Measurements from ENCODE around the gene ATP7B. TPM values are rescaled to one million over a fixed set of nuclear protein-coding genes. Genes with fewer than 3 reads are reported as not detected.
A peak's percentile ranks its signal among the peaks of the same experiment; 100 is the strongest.

Gene ATP7B
- total RNA-seq, 1 experiment from 2014 or later, result 11.6 TPM

GRCh38 chr13:51937320-51938290, 73.6 kb downstream of the ATP7B start:
- Mint-ChIP-seq H3K9me3 (no peaks in the 10 kb centered on the region), H3K27ac (no peak overlapping the region), H3K4me1 (0 out of 2 replicates have a peak, but pooled peaks cover 3% of the 10 kb centered on the region), H3K27me3 (ENCODE audit: low read depth) (no peaks in the 10 kb centered on the region), H3K36me3 (no peaks in the 10 kb centered on the region), H3K4me3 (no peak overlapping the region)
- ATAC-seq, result no peak
- no peak for DNase-seq (ENCODE audit: low spot score)
- CTCF ChIA-PET, result no interaction called here
- POLR2A ChIA-PET, result no interaction called here
- TF ChIP-seq USF1 (CRISPR knock-in tag; IDR thresholded peaks at IDR 0.05) (no peak), FOXK1 (CRISPR knock-in tag; IDR thresholded peaks at IDR 0.05) (no peak), ERG (CRISPR knock-in tag; IDR thresholded peaks at IDR 0.05) (no peak), GTF2I (CRISPR knock-in tag; conservative IDR thresholded peaks at IDR 0.05) (no peak), ZNF423 (CRISPR knock-in tag; IDR thresholded peaks at IDR 0.05) (no peak), OVOL2 (CRISPR knock-in tag; IDR thresholded peaks at IDR 0.05; ENCODE audit: borderline replicate concordance) (no peak), MXD4 (CRISPR knock-in tag; IDR thresholded peaks at IDR 0.05; ENCODE audit: borderline replicate concordance) (no peak)

GRCh38 chr13:51935326-51936171, 75.7 kb downstream of the ATP7B start:
- no peaks in the 10 kb centered on the region for H3K9me3 Mint-ChIP-seq
- H3K36me3 Mint-ChIP-seq, result no peaks in the 10 kb centered on the region
- H3K4me3 Mint-ChIP-seq, result no peak overlapping the region
- 0 out of 2 replicates have a peak, but pooled peaks cover 3% of the 10 kb centered on the region for H3K4me1 Mint-ChIP-seq
- POLR2A ChIA-PET, result interaction anchor here (0.6 to 0.9 kb wide), 3 partner anchors 77 to 193 kb away, joined by 3 to 5 read pairs (median 3); partner anchors contain the start of genes ALG11 and NEK5
- ATAC-seq, result peak; percentile 94
- DNase-seq (ENCODE audit: low spot score), result peak; percentile 63
- CTCF ChIA-PET, result interaction anchor here (0.5 to 3.4 kb wide), 30 partner anchors 9 to 515 kb away, joined by 3 to 66 read pairs (median 5); partner anchors contain the start of genes ALG11, NEK5, TMEM272 and VPS36
- no peaks in the 10 kb centered on the region for H3K27me3 Mint-ChIP-seq (ENCODE audit: low read depth)
- no peak overlapping the region for H3K27ac Mint-ChIP-seq
- TF ChIP-seq ATF6 (CRISPR knock-in tag; IDR thresholded peaks at IDR 0.05) (no peak), JUN (CRISPR knock-in tag; IDR thresholded peaks at IDR 0.05) (no peak), MAX (CRISPR knock-in tag; IDR thresholded peaks at IDR 0.05) (no peak), AR (CRISPR knock-in tag; IDR thresholded peaks at IDR 0.05) (no peak), TEAD4 (CRISPR knock-in tag; IDR thresholded peaks at IDR 0.05) (no peak), CDX4 (CRISPR knock-in tag; IDR thresholded peaks at IDR 0.05; ENCODE audit: borderline replicate concordance) (no peak), MXD4 (CRISPR knock-in tag; IDR thresholded peaks at IDR 0.05; ENCODE audit: borderline replicate concordance) (no peak), HMGXB4 (CRISPR knock-in tag; IDR thresholded peaks at IDR 0.05) (no peak), ZNF219 (CRISPR knock-in tag; IDR thresholded peaks at IDR 0.05; ENCODE audit: borderline replicate concordance) (no peak), GABPB1 (CRISPR knock-in tag; IDR thresholded peaks at IDR 0.05) (no peak), KAT7 (CRISPR knock-in tag; IDR thresholded peaks at IDR 0.05; ENCODE audit: borderline replicate concordance) (no peak), NFYB (CRISPR knock-in tag; conservative IDR thresholded peaks at IDR 0.05; ENCODE audit: low read depth) (no peak), ATF1 (CRISPR knock-in tag; IDR thresholded peaks at IDR 0.05) (no peak), ZBTB43 (CRISPR knock-in tag; IDR thresholded peaks at IDR 0.05) (no peak)
